Osteocyte (in vitro differentiated cells): ENCODE results near the gene MYO18B. TPM values are rescaled to one million over a fixed set of nuclear protein-coding genes. Genes with fewer than 3 reads are reported as not detected.

ENCODE experiments used
- DNase-seq: peaks from one replicate; pipeline ENCODE4 v3.0.0; 2021; ENCODE audit warnings: mixed read lengths; ENCODE audit not compliant: unreplicated experiment; ENCODE audit errors: extremely low spot score
- H3K27ac Mint-ChIP-seq: one replicate; pipeline ENCODE4 v1.8.0; 2021; ENCODE audit warnings: mild to moderate bottlenecking, mixed read lengths; ENCODE audit not compliant: unreplicated experiment
- H3K27me3 Mint-ChIP-seq: one replicate; pipeline ENCODE4 v1.8.0; 2021; ENCODE audit warnings: mixed read lengths; ENCODE audit not compliant: unreplicated experiment
- H3K36me3 Mint-ChIP-seq: one replicate; pipeline ENCODE4 v1.8.0; 2021; ENCODE audit warnings: mixed read lengths; ENCODE audit not compliant: unreplicated experiment
- H3K4me1 Mint-ChIP-seq: one replicate; pipeline ENCODE4 v1.8.0; 2021; ENCODE audit warnings: mixed read lengths; ENCODE audit not compliant: unreplicated experiment
- H3K4me3 Mint-ChIP-seq: one replicate; pipeline ENCODE4 v1.8.0; 2021; ENCODE audit warnings: mild to moderate bottlenecking, moderate library complexity, mixed read lengths; ENCODE audit not compliant: unreplicated experiment
- H3K9me3 Mint-ChIP-seq: one replicate; pipeline ENCODE4 v1.8.0; 2021; ENCODE audit warnings: mixed read lengths; ENCODE audit not compliant: unreplicated experiment
- CTCF ChIP-seq: fragments of 200-600 bp; sonication (generic); IDR thresholded peaks from 2 replicates; pipeline ENCODE4 v1.5.0; 2021; ENCODE audit warnings: antibody characterized with exemption, mild to moderate bottlenecking, moderate library complexity
- total RNA-seq: library from RNA; stranded (reverse); gene quantifications from 2 replicates; pipeline ENCODE4 v1.2.1, GENCODE V29; 2021

Gene MYO18B
- total RNA-seq, 1 donor from 2014 or later, result not detected

DNA sequence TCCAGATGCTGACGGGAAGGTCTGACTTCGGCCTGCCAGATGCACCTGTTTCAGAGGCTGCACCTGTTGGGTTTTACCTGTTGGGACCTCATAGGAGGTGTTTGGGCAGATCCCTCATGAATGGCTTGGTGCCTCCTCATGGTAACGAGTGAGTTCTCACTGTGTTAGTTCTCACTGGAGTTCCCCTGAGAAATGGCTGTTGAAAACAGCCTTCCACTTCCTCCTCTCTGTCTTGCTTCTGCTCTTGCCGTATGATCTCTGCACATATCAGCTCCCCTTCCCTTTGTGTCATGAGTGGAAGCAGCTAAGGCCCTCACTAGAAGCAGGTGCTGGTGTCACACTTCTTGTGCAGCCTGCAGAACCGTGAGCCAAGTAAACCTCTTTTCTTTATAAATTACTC, 219.7 kb downstream of the MYO18B start:
- H3K27ac Mint-ChIP-seq, result no peak overlapping the region
- no peaks in the 10 kb centered on the region for H3K4me1 Mint-ChIP-seq
- H3K9me3 Mint-ChIP-seq, result no peaks in the 10 kb centered on the region
- no peak for DNase-seq
- H3K36me3 Mint-ChIP-seq, result no peaks in the 10 kb centered on the region
- no peak overlapping the region for H3K4me3 Mint-ChIP-seq
- TF ChIP-seq CTCF, result no peak
- peaks cover 2% of the 10 kb centered on the region for H3K27me3 Mint-ChIP-seq

- Mint-ChIP-seq H3K4me3 (no peak overlapping the region), H3K36me3 (no peaks in the 10 kb centered on the region), H3K27ac (no peak overlapping the region), H3K27me3 (no peaks in the 10 kb centered on the region), H3K9me3 (no peaks in the 10 kb centered on the region), H3K4me1 (no peaks in the 10 kb centered on the region)
- DNase-seq, result no peak
- TF ChIP-seq CTCF, result no peak
Measured at GRCh38 chr22:25962711-25963110, 220.7 kb downstream of the MYO18B start.

DNA sequence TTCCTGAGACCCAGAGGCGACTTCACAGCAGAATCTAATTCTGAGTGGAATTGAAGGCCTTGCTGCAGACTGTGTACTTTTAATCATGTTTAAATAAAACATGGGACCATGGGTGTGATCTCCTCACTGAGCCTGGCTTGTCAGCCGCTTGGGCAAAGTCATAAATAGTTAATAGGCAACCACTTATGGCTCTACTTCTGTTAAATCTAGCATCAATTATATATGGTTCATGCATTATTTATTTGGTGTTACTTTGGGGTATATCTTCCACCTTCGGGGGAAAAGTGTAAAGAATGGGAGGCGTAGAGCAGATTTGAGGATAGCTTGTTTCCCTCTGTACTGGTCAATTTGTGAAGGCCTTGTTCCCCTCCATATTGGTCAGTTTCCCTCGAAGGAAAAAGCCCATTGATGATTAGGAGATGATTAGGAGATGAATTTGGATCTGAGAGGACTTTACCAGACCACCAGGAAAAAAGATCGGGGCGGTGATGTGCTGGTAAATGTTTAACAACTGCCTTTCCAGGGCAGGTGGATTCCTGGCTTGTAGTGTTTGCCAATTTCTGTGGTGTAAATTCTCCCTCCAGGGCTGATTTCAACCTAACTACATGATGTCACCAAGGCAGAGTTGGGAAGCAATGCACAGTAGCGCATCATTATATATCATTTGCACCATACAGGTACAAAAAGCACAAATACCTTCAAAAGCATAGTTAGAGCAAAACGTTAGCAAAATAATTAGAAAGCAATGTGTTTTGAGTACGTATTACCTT, 223.2 kb downstream of the MYO18B start:
- Mint-ChIP-seq H3K9me3 (no peaks in the 10 kb centered on the region), H3K36me3 (no peaks in the 10 kb centered on the region), H3K27me3 (no peaks in the 10 kb centered on the region), H3K27ac (no peak overlapping the region), H3K4me1 (no peaks in the 10 kb centered on the region), H3K4me3 (no peak overlapping the region)
- no peak for TF ChIP-seq CTCF
- DNase-seq, result no peak

GRCh38 chr22:25966448-25966913, 224.5 kb downstream of the MYO18B start:
- Mint-ChIP-seq H3K36me3 (no peaks in the 10 kb centered on the region), H3K4me3 (no peak overlapping the region), H3K4me1 (no peaks in the 10 kb centered on the region), H3K27me3 (no peaks in the 10 kb centered on the region), H3K9me3 (no peaks in the 10 kb centered on the region), H3K27ac (no peak overlapping the region)
- no peak for TF ChIP-seq CTCF
- DNase-seq, result no peak

DNA sequence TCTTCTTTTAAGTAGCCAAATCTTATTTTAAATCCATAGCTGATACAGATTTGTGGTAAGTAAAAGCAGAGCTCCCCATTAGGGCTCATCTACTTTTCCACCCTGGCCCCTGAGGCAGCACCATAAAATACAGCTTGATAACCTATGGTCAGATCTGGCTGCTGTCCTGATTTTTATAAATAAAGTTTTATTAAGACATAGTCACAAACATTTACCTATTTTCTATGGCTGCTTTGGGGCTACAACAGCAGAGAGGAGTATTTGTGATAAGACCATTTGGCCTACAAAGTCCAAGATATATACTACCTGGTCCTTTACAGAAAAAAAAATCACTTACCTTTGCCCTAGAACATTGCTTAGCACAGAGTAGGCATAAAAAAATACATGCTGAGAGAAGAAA, 227.3 kb downstream of the MYO18B start:
- DNase-seq, result no peak
- Mint-ChIP-seq H3K27me3 (no peaks in the 10 kb centered on the region), H3K36me3 (no peaks in the 10 kb centered on the region), H3K9me3 (no peaks in the 10 kb centered on the region), H3K4me1 (no peaks in the 10 kb centered on the region), H3K27ac (no peak overlapping the region), H3K4me3 (no peak overlapping the region)
- no peak for TF ChIP-seq CTCF
